Stimulated activated CD8-positive, alpha-beta memory T cell treated with anti-CD3 and anti-CD28 coated beads, Interleukin-15, amount 100 ng/mL, for 48 hours (primary cell): ENCODE results near the gene SLC52A1.

Experiments used
- DNase-seq, 2 donors: peaks; one replicate each; pipeline ENCODE4 v3.0.0-alpha.2; 2020; ENCODE audit warnings: low read depth in 2 of 2

SLC52A1 gene

GRCh38 chr17:4987767-4988567 lies 47.3 kb downstream of the SLC52A1 start:
- no peak for DNase-seq

DNA sequence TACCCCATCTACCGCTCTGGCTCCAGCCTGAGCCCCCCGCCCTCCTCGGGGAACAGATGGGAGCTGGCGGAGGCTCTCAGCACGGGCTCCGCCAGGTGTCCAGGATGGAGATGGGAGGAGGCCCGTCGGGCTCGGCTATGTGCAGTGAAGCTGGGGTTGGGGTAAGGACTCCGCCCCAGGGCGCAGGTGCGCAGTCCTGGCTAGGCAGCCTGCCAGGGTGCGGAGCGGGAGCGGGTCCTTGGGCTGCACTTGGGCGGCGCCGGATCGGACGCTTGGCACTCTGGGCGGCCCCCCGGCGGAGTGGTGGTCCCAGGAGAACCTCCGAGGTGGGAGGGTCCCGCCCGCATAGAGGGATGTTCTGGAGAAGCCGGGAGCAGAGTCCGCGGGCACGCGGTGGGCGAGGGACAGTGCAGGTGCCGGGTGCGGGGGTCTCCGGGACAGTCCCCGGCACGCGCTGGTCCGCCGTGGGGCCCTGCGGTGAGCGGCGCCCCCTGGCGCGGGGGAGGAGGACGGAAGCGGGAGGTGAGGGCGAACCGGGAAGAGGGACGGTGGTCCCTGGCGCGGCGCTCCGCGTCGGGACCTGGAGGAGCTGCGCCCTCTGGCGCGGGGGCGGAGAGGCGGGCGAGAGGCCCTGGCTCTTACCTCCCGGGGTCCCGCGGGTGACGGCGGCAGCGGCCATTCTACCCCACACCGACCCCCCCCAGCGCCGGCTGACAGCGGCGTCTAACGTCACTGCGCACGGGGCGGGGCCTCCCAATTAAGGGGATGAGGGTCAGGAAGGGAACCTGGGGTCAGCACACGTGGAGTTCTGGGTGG lies 48.1 kb downstream of the SLC52A1 start, which contains the start of gene CAMTA2:
CAMTA2 (minus strand) TSS at position 725 of the 816 bp plus-strand sequence. CDS start 1,453 bp downstream, outside the sequence.
- DNase-seq = peak; percentile 79 to 83

DNA sequence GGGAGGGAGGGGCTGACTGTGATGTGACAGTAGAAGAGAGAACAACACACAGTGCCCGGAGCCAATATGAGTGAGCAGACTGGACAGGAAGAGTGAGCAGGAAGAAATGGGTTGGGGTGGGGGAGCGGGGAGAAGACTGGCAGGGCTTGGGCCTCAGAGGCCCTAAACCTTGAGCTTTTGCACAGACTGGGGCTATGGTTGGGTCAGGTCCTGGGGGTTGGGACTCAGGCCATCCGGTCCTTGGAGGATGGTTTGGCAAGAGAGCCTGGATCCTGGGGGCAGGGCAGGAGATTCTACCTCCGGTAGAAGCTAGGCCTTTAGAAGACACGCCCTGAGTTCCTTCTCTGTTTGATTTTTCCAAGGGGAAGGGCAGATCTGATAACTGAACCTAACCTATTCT lies 48.8 kb downstream of the SLC52A1 start:
- no peak for DNase-seq
